NCI-H82 treated with DMSO at 0.1 percent for 48 hours (cell line): ENCODE measurements around the gene SCART1.

Experiments used
- DNase-seq: peaks from one replicate; lab custom pipeline; 2025; ENCODE audit not compliant: unreplicated experiment; lab: John Stamatoyannopoulos, UW

SCART1 gene

DNA sequence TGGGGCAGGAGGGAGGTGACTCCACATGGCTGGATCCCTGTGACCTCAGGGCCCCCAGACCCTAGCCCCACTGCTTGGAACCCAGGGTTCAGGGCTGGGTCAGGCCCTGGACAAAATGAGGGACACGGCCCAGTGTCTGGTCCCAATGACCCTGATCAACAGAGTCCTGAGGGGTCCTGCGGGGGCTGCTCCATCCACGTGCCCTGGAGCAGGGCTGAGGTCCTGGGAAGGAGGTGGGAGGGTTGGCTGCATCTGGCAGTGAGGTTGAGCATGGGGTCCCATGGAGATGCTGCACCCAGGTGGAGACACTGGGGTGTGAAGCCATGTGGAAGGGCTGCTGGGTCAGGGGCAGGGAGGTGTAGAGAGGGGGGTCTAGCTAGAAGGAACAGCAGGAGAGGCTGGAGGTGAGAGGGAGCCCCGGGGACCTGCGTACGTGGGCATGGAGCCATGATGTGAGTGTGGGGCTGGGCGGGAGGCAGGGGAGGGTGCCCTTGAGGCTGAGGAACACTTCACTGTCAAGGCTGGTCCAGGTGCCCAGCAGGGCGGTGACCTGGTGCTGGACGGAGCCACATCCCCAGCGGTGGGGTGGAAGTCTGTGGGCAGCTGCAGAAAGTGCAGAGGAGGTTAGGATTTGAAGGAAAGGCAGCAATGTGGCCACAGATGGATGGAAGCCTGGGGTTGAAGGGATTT, 604 bp downstream of the SCART1 start:
- no peak for DNase-seq

DNA sequence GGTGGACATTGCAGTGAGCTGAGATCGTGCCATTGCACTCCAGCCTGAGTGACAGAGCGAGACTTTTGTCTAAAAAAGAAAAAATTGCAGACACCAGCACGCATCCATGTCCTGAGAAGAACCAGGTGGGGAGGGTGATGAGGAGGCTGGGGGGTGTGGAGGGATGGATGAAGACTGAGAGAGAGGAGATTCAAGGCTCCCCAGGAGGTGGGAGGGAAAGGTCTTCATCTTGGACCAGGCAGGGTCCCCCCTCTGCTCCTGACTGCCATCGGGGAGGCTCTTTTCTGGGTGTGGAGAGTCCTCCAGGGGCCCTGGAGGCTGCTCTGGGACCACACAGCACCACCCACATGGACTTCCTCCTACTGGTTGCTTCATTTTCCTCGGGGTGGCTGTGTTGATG, 1.5 kb downstream of the SCART1 start:
- no peak for DNase-seq

GRCh38 chr10:133455611-133456031, 1.9 kb downstream of the SCART1 start:
- no peak for DNase-seq

GRCh38 chr10:133456041-133456951, 2.6 kb downstream of the SCART1 start:
- DNase-seq = no peak

- DNase-seq = no peak
These were observed 3.5 kb downstream of the SCART1 start for GRCh38 chr10:133457100-133457841.

DNA sequence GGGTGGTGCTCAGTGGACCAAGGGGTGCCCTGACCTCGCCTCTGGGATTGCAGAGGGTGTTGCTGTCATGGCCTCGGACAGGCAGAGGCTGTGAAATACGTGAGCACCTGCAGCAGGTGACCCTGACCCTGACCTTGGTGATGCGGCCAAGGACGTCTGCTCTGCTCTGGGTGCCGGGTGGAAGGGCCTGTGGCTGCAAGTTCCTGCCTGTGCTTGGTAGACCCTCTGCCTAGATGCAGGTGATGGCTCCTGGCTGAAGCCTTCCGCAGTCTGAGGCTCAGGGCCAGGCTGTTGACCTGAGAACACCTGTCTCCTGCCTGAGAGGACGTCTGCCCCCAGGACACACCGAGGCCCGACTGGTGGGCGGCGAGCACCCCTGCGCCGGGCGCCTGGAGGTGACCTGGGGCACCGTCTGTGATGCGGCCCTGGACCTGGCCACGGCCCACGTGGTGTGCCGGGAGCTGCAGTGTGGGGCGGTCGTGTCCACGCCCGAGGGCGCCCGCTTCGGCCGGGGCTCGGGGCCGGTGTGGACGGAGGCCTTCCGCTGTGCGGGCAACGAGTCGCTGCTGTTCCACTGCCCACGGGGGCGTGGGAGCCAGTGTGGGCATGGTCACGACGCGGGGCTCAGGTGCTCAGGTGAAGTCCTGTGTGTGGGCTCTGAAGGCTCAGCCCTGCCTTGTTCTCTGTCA, 4.4 kb downstream of the SCART1 start:
- DNase-seq = no peak

DNA sequence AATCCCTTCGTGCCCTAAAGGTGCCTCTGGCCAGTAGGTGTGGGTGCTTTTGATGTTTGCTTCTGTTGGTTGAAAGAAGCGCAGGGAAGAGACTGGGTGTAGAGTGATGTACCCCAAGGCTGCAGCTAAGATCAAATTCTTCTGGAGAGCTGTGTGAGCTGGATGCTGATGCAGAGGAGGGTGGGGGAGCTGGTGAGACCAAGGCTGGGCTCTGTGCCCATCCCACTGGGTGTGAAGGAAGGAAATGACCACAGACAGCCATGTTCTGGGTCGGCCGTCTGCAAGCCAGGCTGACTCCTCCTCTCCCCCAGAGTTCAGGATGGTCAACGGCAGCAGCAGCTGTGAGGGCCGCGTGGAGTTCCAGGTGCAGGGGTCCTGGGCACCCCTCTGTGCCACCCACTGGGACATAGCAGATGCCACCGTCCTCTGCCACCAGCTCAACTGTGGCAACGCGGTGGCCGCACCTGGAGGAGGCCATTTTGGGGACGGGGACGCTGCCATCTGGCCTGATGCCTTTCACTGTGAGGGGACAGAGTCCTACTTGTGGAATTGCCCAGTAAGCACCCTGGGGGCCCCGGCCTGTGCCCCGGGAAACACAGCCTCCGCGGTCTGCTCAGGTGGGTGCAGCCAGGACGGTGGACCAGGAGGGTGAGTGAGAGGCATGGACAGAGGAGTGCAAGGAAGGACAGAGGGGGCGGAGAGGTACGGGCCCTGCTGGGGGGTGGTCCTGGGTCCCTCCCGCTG, 5.1 kb downstream of the SCART1 start:
- DNase-seq = no peak

- DNase-seq = no peak
These were observed 5.9 kb downstream of the SCART1 start for GRCh38 chr10:133459454-133460207.

DNA sequence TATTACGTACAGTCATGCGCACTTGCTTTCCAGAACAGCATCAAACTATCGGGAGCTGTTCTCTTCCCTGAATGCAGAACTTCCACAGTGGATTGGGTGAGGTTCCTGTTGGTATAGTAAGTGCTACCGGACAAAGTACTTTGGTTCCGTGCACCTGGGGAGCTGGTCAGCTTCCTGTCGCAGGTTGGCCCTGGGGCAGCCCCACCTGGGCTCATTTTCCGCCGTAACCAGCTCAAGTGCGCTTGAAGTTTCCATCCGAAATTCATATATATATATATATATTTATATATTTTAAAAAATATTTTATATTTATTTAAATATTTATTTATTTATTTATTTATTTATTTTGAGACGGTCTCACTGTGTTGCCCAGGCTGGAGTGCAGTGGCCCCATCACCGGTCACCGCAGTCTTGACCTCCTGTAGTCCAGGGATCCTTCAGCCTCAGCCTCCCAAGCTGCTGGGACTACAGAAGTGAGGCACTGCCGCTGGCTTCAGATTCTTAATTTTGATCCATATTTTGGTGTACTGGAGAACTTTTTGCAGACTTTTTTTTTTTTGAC, 6.5 kb downstream of the SCART1 start:
- DNase-seq = no peak

- DNase-seq = no peak
These were observed 7.3 kb downstream of the SCART1 start for GRCh38 chr10:133461027-133461426.

DNA sequence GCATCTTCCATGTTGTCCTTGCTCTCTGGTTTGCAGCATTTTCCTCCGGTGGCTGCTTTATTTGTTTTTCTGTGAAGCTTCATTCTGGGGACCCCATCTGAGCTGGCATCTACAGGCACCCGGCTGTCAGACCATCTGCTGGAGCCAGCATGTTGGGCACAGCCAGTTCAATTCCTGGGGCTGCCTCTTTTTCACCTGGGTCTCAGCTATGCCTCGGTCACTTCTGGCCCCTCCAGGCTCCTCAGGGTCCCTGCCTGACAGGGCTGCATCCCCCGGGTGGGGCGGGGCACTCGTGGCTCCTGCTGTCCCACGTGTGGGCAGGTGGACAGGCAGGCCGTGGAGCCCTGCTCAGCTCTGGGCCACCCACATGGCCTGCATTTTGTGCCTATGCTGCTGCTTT, 8.1 kb downstream of the SCART1 start:
- DNase-seq = no peak

GRCh38 chr10:133462512-133463305, 9.0 kb downstream of the SCART1 start:
- no peak for DNase-seq

- no peak for DNase-seq
These were observed 10.9 kb downstream of the SCART1 start for GRCh38 chr10:133464582-133465031.

DNA sequence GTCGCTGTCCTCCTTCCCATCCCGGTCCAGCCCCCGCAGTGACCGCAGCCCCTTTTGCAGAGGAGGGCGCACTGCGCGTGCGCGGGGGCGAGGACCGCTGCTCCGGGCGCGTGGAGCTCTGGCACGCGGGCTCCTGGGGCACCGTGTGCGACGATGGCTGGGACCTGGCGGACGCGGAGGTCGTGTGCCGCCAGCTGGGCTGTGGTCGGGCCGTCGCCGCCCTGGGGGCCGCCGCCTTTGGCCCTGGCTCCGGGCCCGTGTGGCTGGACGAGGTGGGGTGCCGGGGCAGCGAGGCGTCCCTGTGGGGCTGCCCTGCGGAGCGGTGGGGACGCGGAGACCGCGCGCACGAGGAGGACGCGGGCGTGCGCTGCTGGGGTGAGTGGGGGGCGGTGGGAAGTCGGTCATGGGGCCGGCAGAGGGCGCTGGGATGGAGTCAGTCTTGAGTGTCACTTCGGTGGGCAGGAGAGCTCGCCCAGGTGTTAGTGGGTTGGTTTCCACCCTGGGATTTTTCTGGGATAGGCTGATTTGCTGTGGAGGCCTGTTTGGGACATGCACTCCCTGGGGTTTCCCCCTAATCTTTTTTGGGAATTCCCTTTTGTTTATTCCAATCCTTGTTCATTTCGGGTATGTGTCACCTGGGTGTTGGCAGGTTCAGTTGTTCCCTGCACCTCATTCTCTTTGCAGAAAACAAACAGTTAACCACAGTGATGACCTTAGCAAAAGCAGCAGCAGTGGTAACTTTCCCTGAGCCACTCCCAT, 11.6 kb downstream of the SCART1 start:
- no peak for DNase-seq

DNA sequence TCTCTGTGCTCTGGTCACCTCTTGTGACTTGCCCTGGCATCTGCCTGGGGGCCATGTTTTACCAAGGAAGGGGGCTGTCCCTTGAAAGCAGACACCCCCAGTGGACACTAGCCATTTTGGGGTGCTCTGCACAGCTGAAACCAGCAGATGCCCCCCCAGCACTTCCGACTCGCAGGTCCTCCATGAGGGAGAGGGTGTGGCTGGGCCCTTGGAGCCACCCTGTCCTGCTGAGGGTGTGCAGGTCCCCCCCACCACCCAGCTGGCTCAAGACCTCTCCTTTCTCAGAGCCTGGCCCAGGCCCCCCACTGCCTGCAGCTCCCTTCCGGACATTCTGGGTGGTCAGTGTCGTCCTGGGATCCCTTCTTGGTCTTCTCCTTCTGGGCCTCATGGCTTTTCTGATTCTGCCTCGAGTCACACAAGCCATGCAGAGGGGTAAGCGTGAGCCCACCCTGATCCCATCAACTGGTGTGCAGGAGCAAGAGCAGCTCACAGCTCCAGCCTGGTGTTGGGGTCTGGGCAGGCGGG, 12.3 kb downstream of the SCART1 start:
- no peak for DNase-seq

DNA sequence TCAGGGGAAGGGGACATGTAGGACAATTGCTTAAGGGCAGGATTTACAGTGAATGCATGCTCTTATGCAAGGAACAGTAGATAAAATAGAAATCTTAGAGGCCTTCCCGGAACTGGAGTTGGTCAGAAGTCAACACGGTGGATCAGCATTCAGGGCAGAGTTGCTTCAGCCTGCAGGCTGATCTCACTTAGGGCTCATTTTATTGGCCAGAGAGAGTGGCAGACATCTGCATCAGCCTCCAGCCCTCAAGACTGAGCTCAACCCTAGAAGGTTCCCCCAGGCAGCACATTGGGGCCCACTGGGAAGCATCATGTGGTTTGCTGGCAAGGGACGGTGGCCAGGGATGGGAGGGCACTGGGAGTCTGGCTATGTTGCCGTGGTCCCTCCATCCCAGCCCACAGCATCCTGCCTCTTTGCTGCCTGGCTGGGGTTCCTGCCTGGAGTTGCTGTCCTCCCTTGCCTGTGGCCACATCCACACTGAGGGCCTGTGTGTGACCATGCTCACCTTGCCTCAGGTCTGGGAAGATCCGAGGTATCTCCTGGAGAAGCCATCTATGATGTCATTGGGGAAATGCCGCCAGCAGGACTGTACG, 13.0 kb downstream of the SCART1 start:
- DNase-seq = no peak

DNA sequence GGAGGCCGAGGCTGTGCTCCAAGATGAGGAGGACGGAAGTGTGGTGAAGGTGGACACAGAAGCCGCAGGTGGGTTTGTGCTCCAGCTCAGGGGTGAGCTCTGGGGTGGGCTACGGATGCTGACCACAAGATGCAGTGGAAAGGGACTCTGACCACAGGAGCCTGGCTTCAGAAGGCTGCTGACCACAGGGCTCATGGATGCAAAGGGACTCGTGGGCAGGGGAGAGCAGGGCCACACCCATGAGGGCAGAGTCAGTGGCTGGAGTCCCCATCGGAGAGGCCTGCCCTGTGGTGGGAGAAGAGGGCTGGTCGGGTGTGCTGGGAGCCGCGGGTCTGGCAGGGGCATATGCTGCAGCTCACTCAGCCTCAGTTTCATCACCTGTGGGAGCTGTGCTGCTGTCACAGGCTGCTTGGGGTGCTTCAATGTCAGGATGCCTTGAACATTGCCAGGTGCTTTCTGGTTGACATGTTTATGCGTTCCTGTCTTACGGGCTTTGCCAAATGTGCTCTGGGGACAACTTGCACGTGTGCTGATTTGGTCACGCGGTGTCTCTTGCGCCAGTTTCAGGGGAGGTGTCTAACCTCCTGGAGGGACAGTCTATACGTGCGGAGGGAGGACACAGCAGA, 13.7 kb downstream of the SCART1 start:
- no peak for DNase-seq
